ENCODE measurements around the gene ZNF444. TPM values are rescaled to one million over a fixed set of nuclear protein-coding genes. Genes with fewer than 3 reads are reported as not detected.

Gene ZNF444
- total and polyA plus RNA-seq, 7 experiments from 2014 or later: 15.9 to 49.6 (median 35.3) TPM

- Histone ChIP-seq H3K4me3 (ENCODE audit: low read length) (no peak overlapping the region), H3K9me3 (ENCODE audit: control insufficient read depth in 2 of 3, low read length in 3 of 3) (no peaks in the 10 kb centered on the region), H3K36me3 (ENCODE audit: control insufficient read depth in 2 of 3, insufficient read depth in 3 of 3, low read length in 3 of 3) (peaks cover 0 to 63% (median 5%) of the 10 kb centered on the region in 3 experiments), H3K27me3 (ENCODE audit: control insufficient read depth in 2 of 2, insufficient read depth in 2 of 2, low read length in 2 of 2) (no peaks in the 10 kb centered on the region), H3K27ac (ENCODE audit: low read depth, low read length) (no peak overlapping the region), H3K4me1 (ENCODE audit: control insufficient read depth in 2 of 2, insufficient read depth in 2 of 2, low read length in 2 of 2) (no peaks in the 10 kb centered on the region)
- ChIA-PET CTCF (no interaction called here), POLR2A (no interaction called here)
- H3K36me3 Mint-ChIP-seq: peaks cover 8 to 42% (median 14%) of the 10 kb centered on the region in 5 donors
- intact Hi-C loops (cut with micrococcal nuclease): loop anchor here in 1 of 2 donors (5.0 kb wide), 1 partner anchor 42 kb away; no protein-coding TSS in a partner anchor
- no peak overlapping the region for H3K27ac Mint-ChIP-seq
- H3K27me3 Mint-ChIP-seq: no peaks in the 10 kb centered on the region
- no peak overlapping the region for H3K4me3 Mint-ChIP-seq
- peaks cover 0 to 8% (median 4%) of the 10 kb centered on the region in 7 donors for H3K4me1 Mint-ChIP-seq
- DNase-seq (no peak), ATAC-seq (no peak)
- H3K9me3 Mint-ChIP-seq: peaks cover 0 to 6% (median 0%) of the 10 kb centered on the region in 11 donors
Measured at GRCh38 chr19:56159009-56159559, 18.0 kb downstream of the ZNF444 start.

GRCh38 chr19:56159622-56160271 is 18.7 kb downstream of the ZNF444 start:
- ChIA-PET POLR2A (no interaction called here), CTCF (no interaction called here)
- H3K27ac Mint-ChIP-seq: no peak overlapping the region

GRCh38 chr19:56161534-56161933 is 20.4 kb downstream of the ZNF444 start:
- H3K27me3 ChIP-seq (ENCODE audit: control insufficient read depth in 2 of 2, insufficient read depth in 2 of 2, low read length in 2 of 2): no peaks in the 10 kb centered on the region
- H3K27ac ChIP-seq (ENCODE audit: low read depth, low read length): no peak overlapping the region
- intact Hi-C loops (cut with micrococcal nuclease): no loop called here
- ATAC-seq (no peak), DNase-seq (no peak)
- Mint-ChIP-seq H3K4me3 (no peak overlapping the region), H3K36me3 (peaks cover 8 to 27% (median 12%) of the 10 kb centered on the region in 5 donors), H3K27me3 (peaks cover 0 to 12% (median 6%) of the 10 kb centered on the region in 5 donors), H3K9me3 (peaks cover 0 to 6% (median 0%) of the 10 kb centered on the region in 11 donors), H3K4me1 (peaks cover 4 to 9% (median 8%) of the 10 kb centered on the region in 7 donors), H3K27ac (no peak overlapping the region)
- no peaks in the 10 kb centered on the region for H3K4me1 ChIP-seq (ENCODE audit: control insufficient read depth in 2 of 2, insufficient read depth in 2 of 2, low read length in 2 of 2)
- H3K4me3 ChIP-seq (ENCODE audit: low read length): no peak overlapping the region
- peaks cover 0 to 42% (median 5%) of the 10 kb centered on the region in 3 experiments for H3K36me3 ChIP-seq (ENCODE audit: control insufficient read depth in 2 of 3, insufficient read depth in 3 of 3, low read length in 3 of 3)
- CTCF ChIA-PET: no interaction called here
- POLR2A ChIA-PET: no interaction called here
- H3K9me3 ChIP-seq (ENCODE audit: control insufficient read depth in 2 of 3, low read length in 3 of 3): no peaks in the 10 kb centered on the region

More at GRCh38 chr19:56159622-56160271, 18.7 kb downstream of the ZNF444 start:
- Histone ChIP-seq H3K4me3 (ENCODE audit: low read length) (no peak overlapping the region), H3K4me1 (ENCODE audit: control insufficient read depth in 2 of 2, insufficient read depth in 2 of 2, low read length in 2 of 2) (no peaks in the 10 kb centered on the region), H3K27me3 (ENCODE audit: control insufficient read depth in 2 of 2, insufficient read depth in 2 of 2, low read length in 2 of 2) (no peaks in the 10 kb centered on the region), H3K9me3 (ENCODE audit: control insufficient read depth in 2 of 3, low read length in 3 of 3) (no peaks in the 10 kb centered on the region), H3K36me3 (ENCODE audit: control insufficient read depth in 2 of 3, insufficient read depth in 3 of 3, low read length in 3 of 3) (peaks cover 0 to 60% (median 5%) of the 10 kb centered on the region in 3 experiments), H3K27ac (ENCODE audit: low read depth, low read length) (no peak overlapping the region)
- Mint-ChIP-seq H3K4me1 (peaks cover 1 to 9% (median 5%) of the 10 kb centered on the region in 7 donors), H3K9me3 (peaks cover 0 to 6% (median 0%) of the 10 kb centered on the region in 11 donors), H3K27me3 (peaks cover 0 to 4% (median 1%) of the 10 kb centered on the region in 5 donors), H3K4me3 (no peak overlapping the region), H3K36me3 (peaks cover 8 to 41% (median 14%) of the 10 kb centered on the region in 5 donors)
- intact Hi-C loops (cut with micrococcal nuclease): loop anchor here in 1 of 2 donors (5.0 kb wide), 1 partner anchor 42 kb away; no protein-coding TSS in a partner anchor
- ATAC-seq: no peak
- DNase-seq: no peak

GRCh38 chr19:56162258-56162657 is 21.2 kb downstream of the ZNF444 start:
- intact Hi-C loops (cut with micrococcal nuclease): no loop called here
- Mint-ChIP-seq H3K9me3 (peaks cover 0 to 6% (median 0%) of the 10 kb centered on the region in 11 donors), H3K4me3 (no peak overlapping the region), H3K27ac (peak overlapping the region in 1 of 9 donors; percentile 53), H3K36me3 (peaks cover 8 to 19% (median 12%) of the 10 kb centered on the region in 5 donors), H3K4me1 (peaks cover 4 to 9% (median 8%) of the 10 kb centered on the region in 7 donors), H3K27me3 (peaks cover 0 to 15% (median 6%) of the 10 kb centered on the region in 5 donors)
- Histone ChIP-seq H3K36me3 (ENCODE audit: control insufficient read depth in 2 of 3, insufficient read depth in 3 of 3, low read length in 3 of 3) (peaks cover 0 to 35% (median 5%) of the 10 kb centered on the region in 3 experiments), H3K9me3 (ENCODE audit: control insufficient read depth in 2 of 3, low read length in 3 of 3) (no peaks in the 10 kb centered on the region), H3K27ac (ENCODE audit: low read depth, low read length) (no peak overlapping the region), H3K4me1 (ENCODE audit: control insufficient read depth in 2 of 2, insufficient read depth in 2 of 2, low read length in 2 of 2) (no peaks in the 10 kb centered on the region), H3K27me3 (ENCODE audit: control insufficient read depth in 2 of 2, insufficient read depth in 2 of 2, low read length in 2 of 2) (no peaks in the 10 kb centered on the region), H3K4me3 (ENCODE audit: low read length) (no peak overlapping the region)
- ATAC-seq (peak; percentile 51), DNase-seq (no peak)
- ChIA-PET POLR2A (no interaction called here), CTCF (no interaction called here)

- DNase-seq (no peak), ATAC-seq (no peak)
- H3K4me3 Mint-ChIP-seq: no peak overlapping the region
- Histone ChIP-seq H3K36me3 (ENCODE audit: control insufficient read depth in 2 of 3, insufficient read depth in 3 of 3, low read length in 3 of 3) (peaks cover 0 to 27% (median 5%) of the 10 kb centered on the region in 3 experiments), H3K27me3 (ENCODE audit: control insufficient read depth in 2 of 2, insufficient read depth in 2 of 2, low read length in 2 of 2) (no peaks in the 10 kb centered on the region), H3K9me3 (ENCODE audit: control insufficient read depth in 2 of 3, low read length in 3 of 3) (no peaks in the 10 kb centered on the region), H3K27ac (ENCODE audit: low read depth, low read length) (no peak overlapping the region), H3K4me3 (ENCODE audit: low read length) (no peak overlapping the region), H3K4me1 (ENCODE audit: control insufficient read depth in 2 of 2, insufficient read depth in 2 of 2, low read length in 2 of 2) (no peaks in the 10 kb centered on the region)
- POLR2A ChIA-PET: no interaction called here
- CTCF ChIA-PET: no interaction called here
- peaks cover 0 to 15% (median 6%) of the 10 kb centered on the region in 5 donors for H3K27me3 Mint-ChIP-seq
- H3K4me1 Mint-ChIP-seq: peaks cover 4 to 9% (median 8%) of the 10 kb centered on the region in 7 donors
- H3K9me3 Mint-ChIP-seq: peaks cover 0 to 6% (median 0%) of the 10 kb centered on the region in 11 donors
- H3K36me3 Mint-ChIP-seq: peaks cover 8 to 13% (median 12%) of the 10 kb centered on the region in 5 donors
- H3K27ac Mint-ChIP-seq: peak overlapping the region in 1 of 9 donors; percentile 36
- intact Hi-C loops (cut with micrococcal nuclease): no loop called here
Measured at GRCh38 chr19:56163097-56163496, 22.0 kb downstream of the ZNF444 start.

GRCh38 chr19:56167064-56167578 is 26.0 kb downstream of the ZNF444 start:
- Histone ChIP-seq H3K4me1 (ENCODE audit: control insufficient read depth in 2 of 2, insufficient read depth in 2 of 2, low read length in 2 of 2) (no peaks in the 10 kb centered on the region), H3K9me3 (ENCODE audit: control insufficient read depth in 2 of 3, low read length in 3 of 3) (no peaks in the 10 kb centered on the region), H3K27ac (ENCODE audit: low read depth, low read length) (no peak overlapping the region), H3K4me3 (ENCODE audit: low read length) (no peak overlapping the region), H3K36me3 (ENCODE audit: control insufficient read depth in 2 of 3, insufficient read depth in 3 of 3, low read length in 3 of 3) (no peaks in the 10 kb centered on the region), H3K27me3 (ENCODE audit: control insufficient read depth in 2 of 2, insufficient read depth in 2 of 2, low read length in 2 of 2) (no peaks in the 10 kb centered on the region)
- Mint-ChIP-seq H3K9me3 (peaks cover 0 to 1% (median 0%) of the 10 kb centered on the region in 11 donors), H3K36me3 (peaks cover 0 to 4% (median 0%) of the 10 kb centered on the region in 5 donors), H3K4me1 (peaks cover 0 to 9% (median 6%) of the 10 kb centered on the region in 7 donors), H3K27me3 (peaks cover 0 to 19% (median 11%) of the 10 kb centered on the region in 5 donors), H3K4me3 (no peak overlapping the region), H3K27ac (no peak overlapping the region)
- DNase-seq: no peak
- CTCF ChIA-PET: no interaction called here
- ATAC-seq: no peak
- POLR2A ChIA-PET: no interaction called here
- intact Hi-C loops (cut with micrococcal nuclease): no loop called here

All from naive thymus-derived CD4-positive, alpha-beta T cell (primary cell).